Stimulated activated CD4-positive, alpha-beta T cell treated with anti-CD3 and anti-CD28 coated beads, Interleukin-2, amount 100 ng/mL, for 4 hours (primary cell): ENCODE data around the gene GPR78.

Experiments used
- DNase-seq: peaks from one replicate; pipeline ENCODE4 v3.0.0-alpha.2; 2020; ENCODE audit warnings: low read depth

Gene GPR78

DNA sequence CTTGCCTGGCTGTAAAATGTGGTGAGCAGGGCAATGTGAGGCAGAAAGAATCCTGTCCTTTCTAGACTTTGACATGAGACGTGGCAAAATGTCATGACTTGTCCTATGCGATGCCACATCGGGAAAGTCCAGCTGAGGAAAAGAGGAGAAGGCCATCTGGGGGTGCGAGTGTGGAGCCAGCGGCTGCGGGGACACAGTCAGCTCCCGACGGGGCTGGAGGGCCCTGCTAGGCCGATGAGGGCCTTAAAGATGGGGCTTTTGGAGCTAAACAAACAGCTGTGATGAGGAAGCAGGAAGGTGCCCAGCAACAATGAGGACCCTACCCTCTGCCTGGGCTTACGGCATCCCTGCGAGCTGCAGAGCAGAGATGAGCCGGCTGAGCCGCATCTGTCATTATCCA, 20.1 kb downstream of the GPR78 start:
- no peak for DNase-seq

DNA sequence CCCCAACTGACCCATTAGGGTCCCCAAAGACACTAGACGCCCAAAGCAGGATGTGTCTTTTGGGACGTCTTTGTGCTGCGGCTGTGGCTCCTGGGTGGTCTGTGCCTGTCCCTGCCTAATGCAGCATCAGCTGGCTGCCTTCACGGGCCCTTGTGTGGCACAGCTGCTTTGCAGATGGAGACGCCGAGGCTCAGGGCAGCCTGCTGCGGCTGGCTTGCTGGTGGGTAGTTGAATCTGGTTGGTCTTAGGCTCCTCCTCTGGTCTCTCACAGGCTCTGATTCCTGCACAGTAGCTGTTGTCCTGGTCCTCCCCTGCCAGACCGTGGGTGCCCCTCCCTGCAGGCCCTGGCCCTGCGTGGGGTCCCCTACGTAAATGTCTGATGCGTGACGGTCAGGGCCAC, 20.5 kb downstream of the GPR78 start:
- DNase-seq, result no peak

DNA sequence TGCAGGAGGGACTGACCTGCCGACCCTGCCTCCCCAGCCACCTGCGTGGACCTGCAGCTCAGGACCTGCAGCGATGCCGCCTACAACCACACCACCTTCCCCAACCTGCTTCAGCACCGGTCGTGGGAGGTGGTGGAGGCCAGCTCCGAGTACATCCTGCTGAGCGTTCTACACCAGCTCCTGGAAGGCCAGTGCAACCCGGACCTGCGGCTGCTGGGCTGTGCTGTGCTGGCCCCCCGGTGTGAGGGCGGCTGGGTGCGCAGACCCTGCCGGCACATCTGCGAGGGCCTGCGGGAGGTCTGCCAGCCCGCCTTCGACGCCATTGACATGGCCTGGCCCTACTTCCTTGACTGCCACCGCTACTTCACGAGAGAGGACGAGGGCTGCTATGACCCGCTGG, 20.9 kb downstream of the GPR78 start:
- no peak for DNase-seq

DNA sequence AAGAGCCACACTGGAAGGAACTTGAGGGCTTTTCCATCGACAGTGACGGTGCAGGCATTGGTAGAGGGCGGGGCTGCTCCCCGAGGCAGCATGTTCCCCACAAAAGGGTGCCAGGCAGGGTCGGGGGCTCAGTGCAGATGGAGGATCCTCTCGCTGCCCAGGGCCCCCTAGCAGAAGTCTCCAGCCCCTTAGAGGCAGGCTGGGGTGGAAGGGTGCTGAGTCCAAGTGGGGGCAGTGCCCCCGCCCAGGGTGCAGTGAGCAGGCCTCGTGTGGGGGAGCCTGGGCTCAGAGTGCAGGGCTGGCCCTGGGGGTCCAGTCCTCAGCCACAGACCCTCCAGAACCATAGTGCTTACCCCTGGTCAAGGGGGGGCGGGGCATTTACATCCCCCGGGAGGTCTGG, 21.4 kb downstream of the GPR78 start:
- no peak for DNase-seq

DNA sequence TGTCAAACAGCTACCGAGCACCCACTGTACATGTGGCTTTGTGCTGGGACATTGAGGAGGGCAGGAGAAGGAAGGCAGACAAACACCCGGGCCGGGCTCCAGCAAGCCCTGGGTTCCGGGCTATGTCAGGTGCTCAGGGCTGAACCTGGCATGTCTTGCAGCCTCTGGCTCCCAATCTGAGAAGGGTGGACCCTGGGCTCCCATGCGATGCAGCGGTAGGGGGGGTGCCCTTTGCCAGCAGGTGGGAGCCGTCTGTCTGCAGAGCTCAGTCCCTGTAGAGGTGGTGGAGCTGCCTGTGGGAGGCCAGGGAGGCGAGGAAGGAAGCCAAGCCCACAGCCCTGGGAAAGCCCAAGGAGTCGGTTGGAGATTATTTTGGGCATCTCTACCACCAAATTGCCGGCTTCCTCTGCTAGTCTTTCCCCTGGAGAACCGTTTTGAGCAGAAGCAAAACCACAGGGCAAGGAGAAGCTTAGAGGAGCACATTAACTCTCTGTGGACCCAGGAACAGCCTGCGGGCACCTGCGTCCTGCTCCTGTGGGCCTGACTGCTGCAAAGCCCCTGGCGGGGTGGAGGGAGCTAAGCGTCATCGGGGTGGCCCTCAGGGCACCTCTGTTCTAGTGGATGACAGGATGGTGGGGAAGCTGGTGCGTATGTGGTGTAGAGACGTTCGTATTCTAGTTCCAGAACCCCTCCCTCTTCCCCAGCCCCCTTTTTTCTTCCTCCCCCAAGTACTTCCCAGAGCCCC, 22.7 kb downstream of the GPR78 start:
- DNase-seq, result no peak

DNA sequence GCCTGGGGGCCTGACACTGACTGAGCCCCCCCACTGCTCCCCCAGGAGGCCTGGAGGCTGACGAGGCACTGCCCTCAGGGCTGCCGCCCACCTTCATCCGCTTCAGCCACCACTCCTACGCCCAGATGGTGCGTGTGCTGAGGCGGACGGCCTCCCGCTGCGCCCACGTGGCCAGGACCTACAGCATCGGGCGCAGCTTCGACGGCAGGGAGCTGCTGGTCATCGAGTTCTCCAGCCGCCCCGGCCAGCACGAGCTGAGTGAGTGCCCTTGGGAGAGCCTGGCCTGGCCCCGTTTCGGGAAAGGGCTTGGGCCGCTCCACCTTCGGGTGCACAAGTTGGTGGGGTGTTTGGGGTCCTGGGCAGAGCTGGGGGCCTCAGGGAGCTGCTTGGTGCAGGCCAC, 23.7 kb downstream of the GPR78 start:
- DNase-seq, result no peak

DNA sequence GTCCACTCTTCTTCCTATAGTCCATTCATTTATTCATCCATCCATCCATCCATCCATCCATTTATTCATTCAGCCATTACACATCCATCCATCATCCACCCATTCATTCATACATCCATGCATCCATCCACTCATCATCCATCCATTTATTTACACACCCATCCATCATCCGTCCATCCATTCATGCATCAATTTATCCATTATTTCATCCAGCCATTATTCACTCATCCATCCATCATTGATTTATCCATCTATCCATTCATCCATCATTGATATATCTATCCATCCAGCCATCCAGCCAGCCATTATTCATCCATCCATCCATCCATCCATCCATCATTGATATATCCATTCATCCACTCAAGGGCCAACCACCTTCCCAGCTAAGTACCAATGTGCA, 25.1 kb downstream of the GPR78 start:
- DNase-seq, result no peak

DNA sequence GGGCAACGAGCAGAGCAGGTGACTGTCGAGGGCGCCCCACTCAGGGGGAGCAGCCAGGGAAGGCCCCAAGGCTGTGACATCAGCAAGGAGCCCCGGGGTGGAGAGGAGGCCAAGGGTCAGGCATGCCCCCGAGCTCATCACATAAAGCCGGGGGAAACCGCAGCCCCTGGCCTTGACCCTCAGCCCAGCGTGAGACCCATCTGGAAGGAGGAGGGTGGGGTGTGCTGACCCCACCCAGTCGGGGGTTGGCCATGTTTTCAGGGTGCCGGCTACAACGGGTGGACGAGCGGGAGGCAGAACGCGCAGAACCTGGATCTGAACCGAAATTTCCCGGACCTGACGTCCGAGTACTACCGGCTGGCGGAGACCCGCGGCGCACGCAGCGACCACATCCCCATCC, 26.3 kb downstream of the GPR78 start:
- no peak for DNase-seq

DNA sequence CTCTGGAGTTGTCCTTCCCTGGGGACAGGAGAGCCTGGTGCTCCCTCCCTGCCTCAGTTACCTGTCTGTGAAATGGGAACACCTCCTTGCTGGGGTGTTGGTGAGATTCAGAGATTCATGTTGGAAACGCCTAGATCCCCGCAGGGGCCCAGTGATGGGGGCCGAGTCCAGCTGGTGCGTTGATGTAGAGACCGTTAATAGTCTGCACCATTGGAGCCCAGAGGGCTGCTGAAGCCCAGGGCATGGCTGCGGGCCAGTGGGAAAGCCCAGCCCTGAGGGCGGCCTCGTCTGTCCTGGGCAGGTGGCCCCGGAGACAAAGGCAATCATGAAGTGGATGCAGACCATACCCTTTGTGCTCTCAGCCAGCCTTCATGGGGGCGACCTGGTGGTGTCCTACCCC, 26.8 kb downstream of the GPR78 start:
- no peak for DNase-seq

DNA sequence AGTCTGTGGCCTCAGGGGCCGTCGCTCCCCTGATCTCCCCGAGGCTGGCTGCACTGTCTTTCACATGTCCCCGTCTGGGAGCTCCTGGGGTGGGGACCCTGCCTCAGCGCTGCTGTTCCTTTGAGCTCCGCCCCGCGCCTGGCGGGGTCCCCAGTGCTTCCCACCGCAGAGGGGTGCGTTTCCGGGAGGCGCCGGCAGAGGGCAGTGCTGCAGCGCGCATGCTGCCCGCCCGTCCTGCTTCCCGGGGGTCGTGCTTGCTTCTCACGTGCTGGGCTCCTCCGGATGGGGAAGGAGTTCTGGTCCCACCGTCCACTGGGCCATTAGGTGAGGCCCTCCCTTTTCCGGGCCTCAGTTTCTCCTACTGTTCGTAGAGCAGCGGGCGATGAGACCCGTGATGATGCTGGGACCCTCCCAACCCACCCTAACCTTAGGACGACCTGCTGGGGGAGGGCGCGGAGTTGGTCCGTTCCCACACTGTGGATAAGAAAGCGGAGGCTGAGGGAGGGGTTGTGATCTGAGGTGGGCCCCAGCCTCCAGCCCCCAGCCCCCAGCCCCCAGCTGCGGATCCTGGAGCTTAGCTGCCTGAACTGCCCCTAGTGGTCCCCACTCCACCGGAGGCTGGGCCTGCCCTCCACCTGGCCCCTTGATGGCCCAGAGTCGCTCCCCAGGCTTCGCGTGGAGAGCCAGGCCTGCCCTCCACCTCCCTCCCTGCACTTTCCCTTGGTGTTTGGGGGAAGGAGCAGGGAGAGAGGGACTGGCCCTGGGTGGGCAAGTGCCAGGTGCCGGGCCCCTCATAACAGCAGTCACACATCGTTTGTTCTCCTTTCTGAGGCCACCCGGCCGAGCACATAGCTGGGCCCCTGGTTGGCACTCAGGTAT, 27.6 kb downstream of the GPR78 start:
- no peak for DNase-seq

DNA sequence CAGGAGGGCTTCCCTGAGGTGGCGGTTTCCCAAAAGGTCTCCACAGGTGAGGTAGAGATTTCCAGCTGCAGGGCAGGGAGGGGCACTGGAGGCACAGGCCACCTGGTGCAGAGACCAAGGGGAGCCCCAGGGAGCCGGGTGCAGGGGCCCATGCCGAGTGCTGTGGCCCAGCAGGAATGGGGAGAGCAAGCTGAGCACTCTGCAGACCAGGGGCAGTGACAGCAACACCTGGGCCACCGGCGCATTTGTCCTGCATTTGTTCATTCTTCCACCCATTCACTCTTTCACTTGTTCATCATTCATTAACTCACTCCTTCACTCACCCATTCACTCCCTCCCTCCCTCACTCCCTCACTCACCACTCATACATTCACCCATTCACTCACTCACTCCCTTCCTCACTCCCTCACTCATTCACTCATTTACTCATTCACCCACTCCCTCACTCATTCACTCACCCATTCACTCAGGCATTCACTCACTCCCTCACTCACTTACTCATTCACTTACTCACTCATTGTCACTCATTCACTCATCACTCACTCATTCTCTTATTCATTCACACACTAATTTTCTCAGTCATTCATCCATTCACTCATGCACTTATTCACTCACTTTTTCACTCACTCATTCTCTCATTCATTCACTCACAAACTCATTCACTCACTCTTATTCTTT, 28.7 kb downstream of the GPR78 start:
- no peak for DNase-seq

DNA sequence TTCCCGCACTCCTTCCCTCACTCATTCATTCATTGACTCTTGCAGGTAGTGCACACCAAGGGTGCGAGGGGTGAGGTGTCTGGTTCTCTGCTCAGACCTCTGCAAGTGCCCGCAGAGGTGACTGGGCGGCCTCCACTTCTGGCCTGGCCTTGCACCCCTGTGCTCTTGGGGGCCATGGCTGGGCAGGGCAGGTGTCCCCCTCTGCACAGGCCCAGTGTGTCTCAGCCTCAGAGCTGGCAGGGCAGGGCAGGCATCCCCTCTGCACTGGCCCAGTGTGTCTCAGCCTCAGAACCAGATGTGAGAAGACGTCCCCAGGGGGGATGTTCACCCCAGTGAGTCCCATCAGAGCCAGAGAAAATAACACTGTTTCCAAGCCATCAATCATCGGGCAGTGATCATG, 29.2 kb downstream of the GPR78 start:
- DNase-seq, result no peak

DNA sequence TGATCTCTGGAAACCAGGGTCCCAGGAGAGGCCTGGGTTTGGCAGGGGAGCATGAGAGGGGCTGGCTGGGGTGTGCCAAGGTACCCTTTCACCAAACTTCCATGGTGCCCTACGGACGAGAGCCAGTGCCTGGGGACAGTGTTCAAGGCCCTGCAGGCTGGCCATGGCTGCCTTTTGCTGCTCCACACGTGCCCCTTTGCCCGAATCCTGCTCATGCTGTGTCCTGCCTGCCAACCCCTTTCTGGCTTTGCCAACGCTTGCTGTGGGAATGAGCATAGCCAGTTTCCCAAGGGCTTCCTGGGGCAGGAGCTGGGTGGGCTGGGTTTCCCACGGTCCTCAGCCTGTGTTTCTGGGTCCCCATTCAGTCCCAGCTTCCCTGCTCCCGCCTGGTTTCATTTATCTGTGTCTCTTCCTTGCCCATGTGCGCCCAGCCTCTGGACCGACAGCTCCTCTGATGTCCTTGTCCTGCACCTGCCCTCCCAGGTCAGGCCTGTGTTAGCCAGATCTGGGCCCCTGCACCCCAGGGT, 29.7 kb downstream of the GPR78 start:
- no peak for DNase-seq

DNA sequence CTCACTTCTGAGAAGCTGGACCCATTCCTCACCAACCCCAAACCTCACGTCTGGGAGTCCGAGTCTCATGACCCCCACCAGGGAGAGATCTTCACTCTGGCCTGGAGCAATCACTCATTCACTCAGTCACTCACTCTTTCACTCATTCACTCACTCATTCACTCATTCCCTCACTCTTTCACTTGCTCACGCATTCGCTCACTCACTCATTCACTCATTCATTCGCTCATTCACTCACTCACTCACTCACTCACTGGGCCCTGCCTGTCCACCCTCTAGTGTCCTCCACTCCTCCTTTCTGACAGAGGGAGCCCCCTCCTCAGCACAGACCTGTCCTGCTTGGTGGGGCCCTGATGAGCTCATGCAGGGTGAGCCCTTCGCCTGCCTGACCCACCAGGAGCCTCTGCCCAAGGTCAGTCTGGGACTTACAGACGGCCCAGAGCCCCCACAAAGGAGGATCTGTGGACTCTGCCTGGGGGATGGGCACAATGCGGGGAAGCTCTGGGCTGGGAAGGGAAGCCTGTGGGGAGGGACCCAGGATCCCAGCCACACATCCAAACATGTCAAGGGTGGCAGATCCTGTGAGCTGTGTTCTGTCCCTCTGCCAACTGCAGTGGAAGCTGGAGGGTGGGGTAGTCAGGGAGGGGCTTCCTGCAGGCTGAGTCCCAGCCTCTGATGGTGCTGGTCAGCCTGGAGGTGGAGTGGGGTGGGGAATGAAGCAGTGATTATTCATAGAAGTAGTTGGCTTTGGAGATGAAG, 30.8 kb downstream of the GPR78 start:
- DNase-seq, result no peak

DNA sequence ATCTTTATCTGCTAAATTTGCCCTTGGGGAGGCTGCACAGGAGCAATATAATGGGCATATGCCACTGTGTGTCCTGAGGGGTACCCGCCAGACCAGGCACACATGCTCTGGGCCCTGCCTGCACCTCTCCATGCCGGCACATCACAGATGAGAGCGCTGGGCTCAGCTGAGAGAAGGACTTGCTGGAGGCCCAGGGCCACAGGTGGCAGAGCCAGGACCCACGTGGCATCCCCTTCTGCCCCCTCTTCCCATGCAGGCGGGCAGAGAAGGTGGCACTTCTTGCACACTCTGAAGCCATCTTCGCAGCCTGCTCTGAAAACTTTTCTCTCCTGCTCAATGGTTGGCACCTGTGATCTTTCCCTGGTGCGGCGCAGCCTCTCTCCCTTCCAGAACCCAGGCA, 32.5 kb downstream of the GPR78 start:
- no peak for DNase-seq

DNA sequence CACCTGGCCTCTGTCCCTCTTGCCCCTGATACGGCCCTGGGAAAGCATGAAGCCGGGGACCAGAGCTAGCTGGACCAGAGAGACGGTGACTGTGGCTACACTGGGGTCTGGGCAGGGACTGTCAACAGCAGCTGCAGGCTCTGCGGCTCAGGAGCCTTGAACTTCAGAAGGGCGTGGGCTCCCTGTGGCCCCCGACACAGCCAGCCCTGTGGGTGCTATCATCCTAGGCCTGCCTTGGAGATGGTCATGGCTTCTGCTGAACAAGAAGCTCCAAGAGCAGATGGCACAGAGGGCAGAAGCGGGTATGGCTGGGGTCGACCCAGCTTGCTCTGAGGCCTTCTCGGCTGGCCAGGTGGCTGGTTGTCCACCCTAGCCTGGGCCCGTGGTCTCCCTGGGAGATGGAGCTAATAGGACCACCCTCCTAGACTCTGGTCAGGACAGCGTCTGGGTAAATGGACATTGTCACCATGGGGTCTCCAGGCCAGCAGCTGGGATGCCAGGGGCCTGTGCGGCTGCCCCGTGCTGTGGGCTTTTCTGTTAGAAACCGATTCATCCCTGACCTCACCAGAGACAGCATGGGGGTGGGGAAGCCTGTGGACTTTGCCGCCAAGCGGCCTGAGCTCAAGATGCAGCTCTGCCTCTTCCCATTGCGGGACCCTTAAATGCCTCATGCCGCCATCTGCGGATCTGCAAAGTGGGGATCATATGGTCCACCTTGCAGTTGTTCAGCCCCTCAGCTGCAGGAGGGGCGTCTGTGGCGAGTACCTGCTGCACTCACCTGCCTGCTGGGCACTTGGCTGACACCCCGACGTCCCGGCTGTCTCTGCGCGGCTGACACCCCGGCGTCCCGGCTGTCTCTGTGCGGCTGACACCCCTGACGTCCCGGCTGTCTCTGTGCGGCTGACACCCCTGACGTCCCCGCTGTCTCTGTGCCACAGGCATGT, 33.5 kb downstream of the GPR78 start:
- DNase-seq, result no peak

DNA sequence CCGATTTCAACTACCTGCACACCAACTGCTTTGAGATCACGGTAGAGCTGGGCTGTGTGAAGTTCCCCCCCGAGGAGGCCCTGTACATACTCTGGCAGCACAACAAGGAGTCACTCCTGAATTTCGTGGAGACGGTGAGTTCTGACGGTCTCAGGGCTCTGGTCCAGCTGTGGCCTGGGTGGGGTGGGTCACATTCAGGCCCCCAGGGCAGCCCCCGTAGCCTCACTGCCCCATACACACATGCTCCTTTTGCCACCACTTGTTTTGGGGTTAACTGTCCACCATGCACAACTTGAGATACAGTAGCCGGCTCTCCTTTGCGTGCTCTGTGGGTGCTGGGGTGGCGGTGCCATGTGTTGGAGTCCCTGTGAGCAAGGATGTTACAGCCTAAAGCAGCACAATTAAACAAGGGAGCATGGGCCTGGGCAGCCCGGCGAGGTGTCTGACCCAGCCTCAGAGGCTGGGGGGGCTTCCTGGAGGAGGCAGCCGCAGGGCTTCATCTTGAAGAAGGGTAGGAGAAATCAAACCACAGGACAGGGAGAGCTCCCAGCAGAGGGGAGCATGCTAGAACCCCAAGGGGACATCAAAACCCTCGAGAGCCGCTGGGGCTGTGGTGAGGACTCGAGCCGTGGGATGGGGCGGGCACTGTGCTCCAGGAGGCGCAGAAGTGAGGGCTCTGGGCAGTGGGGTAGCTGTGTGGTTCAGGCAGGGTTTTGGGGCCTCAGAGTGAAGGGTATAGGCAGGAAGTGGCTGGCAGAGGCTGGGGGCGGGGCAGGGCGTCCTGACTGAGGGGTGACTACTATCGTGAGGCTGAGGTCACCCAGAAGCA, 34.4 kb downstream of the GPR78 start:
- DNase-seq, result no peak

DNA sequence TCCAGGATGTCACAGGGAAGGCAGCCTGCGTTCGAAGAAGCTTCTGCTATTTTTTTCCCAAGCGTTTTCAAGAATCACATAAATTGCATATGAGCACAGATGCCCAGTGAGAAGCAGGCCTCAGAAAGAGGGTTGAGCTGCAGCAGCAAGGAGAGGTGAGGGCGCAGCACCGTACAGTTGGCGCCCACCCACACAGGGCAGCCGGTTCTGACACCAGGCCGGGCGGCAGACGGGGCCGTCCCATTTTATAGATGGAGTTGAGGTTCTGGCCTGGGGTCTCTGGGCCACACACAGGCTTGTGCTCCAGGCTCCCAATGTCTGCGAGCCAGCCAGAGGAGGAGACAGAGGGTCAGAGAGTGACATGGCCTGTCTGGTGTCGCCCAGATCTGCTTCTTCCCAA, 35.2 kb downstream of the GPR78 start:
- DNase-seq, result no peak

DNA sequence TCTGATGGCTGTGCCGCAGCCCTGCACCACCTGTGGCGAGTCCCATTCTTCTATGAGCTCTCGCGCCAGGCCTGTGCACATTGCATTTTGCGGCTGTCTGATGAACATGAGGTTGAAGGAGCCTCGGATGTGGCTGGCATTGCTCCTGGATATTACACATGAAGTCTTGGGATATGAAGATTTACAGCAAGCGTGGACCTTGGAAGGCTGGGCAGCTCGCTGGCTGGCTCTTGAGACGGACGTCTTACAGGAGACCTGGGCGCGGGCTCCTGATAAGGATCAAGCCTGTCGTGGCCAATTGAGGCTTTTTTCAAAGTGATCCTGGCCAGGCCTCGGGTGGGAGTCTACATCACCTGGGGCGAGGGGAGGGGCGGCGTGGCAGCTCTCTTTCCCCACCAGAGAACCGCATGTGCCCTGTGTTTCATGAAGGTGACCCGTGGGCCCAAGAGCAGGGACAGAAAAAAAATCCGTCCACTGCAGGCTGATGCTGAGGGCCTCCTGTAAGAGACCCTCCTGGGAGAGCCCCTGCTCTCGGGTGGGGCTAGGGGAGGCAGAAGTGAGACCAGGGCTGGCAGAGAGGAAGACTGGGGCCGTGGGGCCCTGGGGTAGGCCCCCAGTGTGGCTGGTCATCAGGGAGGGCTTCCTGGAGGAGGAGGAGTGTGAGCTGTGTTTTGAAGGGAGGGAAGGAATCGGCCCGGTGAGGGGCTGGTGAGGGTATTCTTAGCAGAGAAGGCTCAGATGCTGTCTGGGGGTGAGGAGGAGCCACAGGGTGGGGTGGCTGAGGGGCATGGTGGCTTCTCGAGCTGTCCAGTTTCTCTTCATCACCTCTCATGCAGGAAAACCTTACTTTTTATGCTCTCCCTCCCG, 36.0 kb downstream of the GPR78 start:
- no peak for DNase-seq
